ENCODE results near the gene RAB30.

Gene RAB30

GRCh38 chr11:82936261-82936660, 135.4 kb downstream of the RAB30 start:
- no peak for DNase-seq

GRCh38 chr11:82932564-82932963, 139.1 kb downstream of the RAB30 start:
- no peak for DNase-seq

- no peak for DNase-seq
Measured at GRCh38 chr11:82930734-82931133, 141.0 kb downstream of the RAB30 start.

- DNase-seq, result no peak
Measured at GRCh38 chr11:82930229-82930628, 141.5 kb downstream of the RAB30 start.

- no peak for DNase-seq
Measured at GRCh38 chr11:82929121-82929520, 142.6 kb downstream of the RAB30 start.

GRCh38 chr11:82927264-82927880, 144.3 kb downstream of the RAB30 start:
- no peak for DNase-seq

GRCh38 chr11:82924522-82925224, 147.0 kb downstream of the RAB30 start:
- no peak for DNase-seq

Measured in activated CD4-positive, alpha-beta T cell treated with anti-CD3 and anti-CD28 coated beads, Interleukin-2, amount 50 U/mL, for 48 hours (primary cell).